HG02571 (cell line): ENCODE measurements around the gene STK17B.

Experiments used
- ATAC-seq: cut with Tn5 transposase; IDR thresholded peaks from one replicate; pipeline ENCODE4 v1.9.1; 2021; ENCODE audit warnings: mild to moderate bottlenecking, moderate library complexity; ENCODE audit not compliant: unreplicated experiment

Gene STK17B

GRCh38 chr2:196160946-196161345 lies 10.4 kb downstream of the STK17B start:
- no peak for ATAC-seq

GRCh38 chr2:196160101-196160500 lies 11.3 kb downstream of the STK17B start:
- peak; percentile 79 for ATAC-seq

GRCh38 chr2:196159221-196159892 lies 12.0 kb downstream of the STK17B start:
- no peak for ATAC-seq

- no peak for ATAC-seq
These were observed 15.8 kb downstream of the STK17B start for GRCh38 chr2:196155575-196155974.

- ATAC-seq: no peak
These were observed 17.9 kb downstream of the STK17B start for GRCh38 chr2:196153480-196153879.

GRCh38 chr2:196149948-196150347 lies 21.4 kb downstream of the STK17B start:
- no peak for ATAC-seq

- no peak for ATAC-seq
These were observed 22.6 kb downstream of the STK17B start for GRCh38 chr2:196148736-196149135.

- no peak for ATAC-seq
These were observed 26.1 kb downstream of the STK17B start for GRCh38 chr2:196145256-196145655.

- ATAC-seq: no peak
These were observed 26.8 kb downstream of the STK17B start for GRCh38 chr2:196144513-196145126.

GRCh38 chr2:196143730-196144131 lies 27.6 kb downstream of the STK17B start:
- ATAC-seq: no peak

GRCh38 chr2:196142825-196143224 lies 28.6 kb downstream of the STK17B start:
- no peak for ATAC-seq

- ATAC-seq: no peak
These were observed 31.2 kb downstream of the STK17B start for GRCh38 chr2:196140213-196140612.

- no peak for ATAC-seq
These were observed 34.1 kb downstream of the STK17B start for GRCh38 chr2:196137271-196137670.

GRCh38 chr2:196136151-196136550 lies 35.2 kb downstream of the STK17B start:
- ATAC-seq: no peak

- no peak for ATAC-seq
These were observed 39.1 kb downstream of the STK17B start for GRCh38 chr2:196131949-196132925.

GRCh38 chr2:196131384-196131937 lies 39.9 kb downstream of the STK17B start:
- no peak for ATAC-seq

- ATAC-seq: no peak
These were observed 41.1 kb downstream of the STK17B start for GRCh38 chr2:196130039-196130825.

GRCh38 chr2:196128749-196129148 lies 42.6 kb downstream of the STK17B start:
- ATAC-seq: no peak

- no peak for ATAC-seq
These were observed 45.8 kb downstream of the STK17B start for GRCh38 chr2:196125596-196125995.

- ATAC-seq: no peak
These were observed 47.6 kb downstream of the STK17B start for GRCh38 chr2:196123679-196124373.
